Upper lobe of left lung (tissue), 6 donors: ENCODE data around the gene GAS2L3. TPM values are rescaled to one million over a fixed set of nuclear protein-coding genes. Genes with fewer than 3 reads are reported as not detected.

Experiments used
- ATAC-seq, 2 donors: fragments of 200-7000 bp; cut with Tn5 transposase; one replicate each; pipeline ENCODE4 v1.9.1; 2022; ENCODE audit warnings: mild to moderate bottlenecking in 2 of 2, moderate library complexity in 2 of 2; ENCODE audit not compliant: low FRiP score in 2 of 2
- DNase-seq, 2 donors: peaks; one replicate each; pipeline ENCODE4 v3.0.0-alpha.2; 2019 to 2020
- H3K27ac ChIP-seq, 4 donors: fragments of 200-600 bp; sonication (generic); one replicate each; pipeline ENCODE4 v1.5.1; 2016 to 2019
- H3K27me3 ChIP-seq, 4 donors: fragments of 200-600 bp; sonication (generic); one replicate each; pipeline ENCODE4 v1.5.1; 2017 to 2019
- H3K36me3 ChIP-seq, 4 donors: fragments of 200-600 bp; sonication (generic); one replicate each; pipeline ENCODE4 v1.5.1; 2016 to 2019
- H3K4me1 ChIP-seq, 4 donors: fragments of 200-600 bp; sonication (generic); one replicate each; pipeline ENCODE4 v1.5.1; 2018 to 2019
- H3K4me3 ChIP-seq, 4 donors: fragments of 200-600 bp; sonication (generic); one replicate each; pipeline ENCODE4 v1.5.1; 2017 to 2019; ENCODE audit warnings: mild to moderate bottlenecking in 2 of 4, moderate library complexity in 1 of 4
- H3K9me3 ChIP-seq, 4 donors: fragments of 200-600 bp; sonication (generic); one replicate each; pipeline ENCODE4 v1.5.1; 2018 to 2019
- CTCF ChIP-seq, 6 experiments: fragments of 450-650 bp in 4 of 6; fragments of 200-600 bp in 2 of 6; sonication (generic) in 2 of 6; IDR thresholded peaks; one replicate each; pipeline ENCODE4 v1.5.1; 2016 to 2019; ENCODE audit warnings: antibody characterized with exemption in 6 of 6
- EP300 ChIP-seq, 4 donors: sonication (generic); formaldehyde crosslinking; IDR thresholded peaks; one replicate each; pipeline ENCODE4 v1.5.1; 2017; ENCODE audit warnings: antibody characterized with exemption in 4 of 4, control low read depth in 2 of 4
- POLR2A ChIP-seq, 4 donors: fragments of 450-650 bp; IDR thresholded peaks; one replicate each; pipeline ENCODE4 v1.5.1; 2016 to 2017; ENCODE audit warnings: antibody characterized with exemption in 4 of 4, mild to moderate bottlenecking in 2 of 4
- POLR2AphosphoS5 ChIP-seq, 2 donors: sonication (generic); formaldehyde crosslinking; IDR thresholded peaks; one replicate each; pipeline ENCODE4 v1.5.1; 2017; ENCODE audit warnings: antibody characterized with exemption in 2 of 2
- WGBS, 2 donors: methylation state at CpG; one replicate each; pipeline ENCODE4 v1.1.5; 2017 to 2018; 5-methylcytosine and 5-hydroxymethylcytosine counted together
- total RNA-seq, 6 donors: library from RNA; depleted of rRNA in 4 of 6; stranded (reverse); fragments of >200 nt in 4 of 6; gene quantifications; one replicate each; pipeline versions ENCODE4 v1.1.0 to v1.2.1, GENCODE V29; 2016 to 2021
- donor health status: DM: no; HTN: no; CAD: no; lungs with moderate emphysema.
- donor health status: DM: no; HTN: yes; CAD: no; lungs with severe emphysema.

Gene GAS2L3
- total RNA-seq = 10 to 100 TPM in 3 of 6 donors, 1 to 10 TPM in 3; 5.9 to 21.0 (median 14.4) TPM

- H3K9me3 ChIP-seq = no peaks in the 10 kb centered on the region
- peak; percentile 93 to 98 for DNase-seq
- ATAC-seq = peak; percentile 98 to 99
- peak in 1 of 4 donors; percentile 1 for TF ChIP-seq EP300 (IDR thresholded peaks at IDR 0.05)
- peak in 1 of 6 experiments; percentile 16 for TF ChIP-seq CTCF (IDR thresholded peaks at IDR 0.05)
- TF ChIP-seq POLR2AphosphoS5 (IDR thresholded peaks at IDR 0.05) = peak; percentile 20 to 78
- TF ChIP-seq POLR2A (IDR thresholded peaks at IDR 0.05) = peak in 3 of 4 donors; percentile 62 to 87 (median 76)
- 2% methylated on average over 35 to 45 of the region's 70 CpGs for WGBS, 2 donors
- no peaks in the 10 kb centered on the region for H3K27me3 ChIP-seq
- peak within 1 kb of the TSS; percentile 34 to 71 (median 66) for H3K4me3 ChIP-seq
- peaks cover 10 to 18% (median 12%) of the 10 kb centered on the region in 4 donors for H3K4me1 ChIP-seq
- no peaks in the 10 kb centered on the region for H3K36me3 ChIP-seq
- peak within 1 kb of the TSS; percentile 77 to 88 (median 80) for H3K27ac ChIP-seq
Observed at GRCh38 chr12:100573292-100574186, at the start of gene GAS2L3. TSS of gene GAS2L3 (plus strand) at chr12:100573684. CDS start at chr12:100594905, 21,221 bp downstream.

- Histone ChIP-seq H3K4me3 (no peak overlapping the region), H3K36me3 (no peaks in the 10 kb centered on the region), H3K4me1 (no peaks in the 10 kb centered on the region), H3K27ac (no peak overlapping the region), H3K9me3 (no peaks in the 10 kb centered on the region), H3K27me3 (no peaks in the 10 kb centered on the region)
- no peak for ATAC-seq
- WGBS, 2 donors = 70 to 73% methylated on average over 3 of the region's 3 CpGs
- DNase-seq = no peak
- TF ChIP-seq POLR2A (IDR thresholded peaks at IDR 0.05) (no peak), POLR2AphosphoS5 (IDR thresholded peaks at IDR 0.05) (no peak), CTCF (IDR thresholded peaks at IDR 0.05) (no peak), EP300 (IDR thresholded peaks at IDR 0.05) (no peak)
Observed at GRCh38 chr12:100528034-100528433, 45.5 kb upstream of the GAS2L3 start.

- DNase-seq (no peak), ATAC-seq (no peak)
- 84 to 95% methylated on average over 1 of the region's 1 CpG for WGBS, 2 donors
- no peaks in the 10 kb centered on the region for H3K36me3 ChIP-seq
- H3K27ac ChIP-seq = no peak overlapping the region
- no peaks in the 10 kb centered on the region for H3K27me3 ChIP-seq
- no peak for TF ChIP-seq CTCF (IDR thresholded peaks at IDR 0.05)
- no peak for TF ChIP-seq POLR2A (IDR thresholded peaks at IDR 0.05)
- no peak for TF ChIP-seq POLR2AphosphoS5 (IDR thresholded peaks at IDR 0.05)
- TF ChIP-seq EP300 (IDR thresholded peaks at IDR 0.05) = no peak
- H3K4me1 ChIP-seq = no peaks in the 10 kb centered on the region
- H3K9me3 ChIP-seq = no peaks in the 10 kb centered on the region
- H3K4me3 ChIP-seq = no peak overlapping the region
Observed at GRCh38 chr12:100528471-100529127, 44.9 kb upstream of the GAS2L3 start.

- H3K9me3 ChIP-seq = no peaks in the 10 kb centered on the region
- ATAC-seq (no peak), DNase-seq (no peak)
- H3K4me3 ChIP-seq = no peak overlapping the region
- WGBS, 2 donors = 89 to 98% methylated on average over 2 of the region's 2 CpGs
- H3K27ac ChIP-seq = no peak overlapping the region
- TF ChIP-seq POLR2A (IDR thresholded peaks at IDR 0.05) (no peak), EP300 (IDR thresholded peaks at IDR 0.05) (no peak), CTCF (IDR thresholded peaks at IDR 0.05) (no peak), POLR2AphosphoS5 (IDR thresholded peaks at IDR 0.05) (no peak)
- no peaks in the 10 kb centered on the region for H3K27me3 ChIP-seq
- H3K36me3 ChIP-seq = no peaks in the 10 kb centered on the region
- no peaks in the 10 kb centered on the region for H3K4me1 ChIP-seq
Observed at GRCh38 chr12:100529756-100530350, 43.6 kb upstream of the GAS2L3 start.
